Left lung (tissue), 10 donors: ENCODE results near the gene C2orf42. TPM values are rescaled to one million over a fixed set of nuclear protein-coding genes. Genes with fewer than 3 reads are reported as not detected.
A peak's percentile ranks its signal among the peaks of the same experiment; 100 is the strongest.

ENCODE experiments used
- ATAC-seq: fragments of 200-7000 bp; cut with Tn5 transposase; one replicate; pipeline ENCODE4 v1.9.1; 2020; ENCODE audit warnings: moderate library complexity
- DNase-seq, 4 donors: peaks; one replicate each; pipeline ENCODE4 v3.0.0-alpha.2; 2013 to 2020
- H3K27ac ChIP-seq, 2 donors: fragments of 200-600 bp; sonication (generic) in 1 of 2; one replicate each; pipeline versions ENCODE4 v1.5.0 to v1.8.0; 2020 to 2021
- H3K27me3 ChIP-seq, 2 donors: fragments of 200-600 bp; sonication (generic) in 1 of 2; one replicate each; pipeline versions ENCODE4 v1.5.0 to v1.8.0; 2020 to 2021
- H3K36me3 ChIP-seq, 2 donors: fragments of 200-600 bp; sonication (generic) in 1 of 2; one replicate each; pipeline versions ENCODE4 v1.5.0 to v1.8.0; 2020 to 2021
- H3K4me1 ChIP-seq, 2 donors: fragments of 200-600 bp; one replicate each; pipeline ENCODE4 v1.8.0; 2021
- H3K4me3 ChIP-seq, 2 donors: fragments of 200-600 bp; sonication (generic) in 1 of 2; one replicate each; pipeline versions ENCODE4 v1.5.0 to v1.8.0; 2020 to 2021; ENCODE audit warnings: mild to moderate bottlenecking in 1 of 2
- H3K9me3 ChIP-seq, 2 donors: fragments of 200-600 bp; sonication (generic) in 1 of 2; one replicate each; pipeline versions ENCODE4 v1.5.0 to v1.8.0; 2020 to 2021
- CTCF ChIP-seq, 2 donors: fragments of 200-600 bp; sonication (generic) in 1 of 2; IDR thresholded peaks; one replicate each; pipeline versions ENCODE4 v1.5.0 to v1.8.0; 2021; ENCODE audit warnings: antibody characterized with exemption in 2 of 2
- intact Hi-C, 2 donors: fragments of 100-400 bp; cut with DNase I; formaldehyde crosslinking; loops; one replicate each; pipeline versions ENCODE4 v1.11.2 to v1.14.2; 2022
- polyA plus RNA-seq, 6 donors: library from polyadenylated mRNA; unstranded; fragments of 120-200 nt; gene quantifications; one replicate each; pipeline ENCODE4 v1.2.1, GENCODE V29; 2013; ENCODE audit not compliant: insufficient read length in 6 of 6
- total RNA-seq, 2 donors: library from RNA; stranded (reverse); fragmentation: NEBNext Ultra II Directional; extraction: Animal tissue kit (Norgen Biotek cat#: 25700); gene quantifications; one replicate each; pipeline ENCODE4 v1.2.1, GENCODE V29; 2021
- donor health status: DM: no; HTN: yes; CAD: no.
- donor health status: DM: no; HTN: no; CAD: no.

The C2orf42 gene
- total and polyA plus RNA-seq, 8 donors, result 13.7 to 17.6 (median 15.5) TPM

GRCh38 chr2:70126413-70126812, 64.4 kb downstream of the C2orf42 start:
- no peak overlapping the region for H3K4me3 ChIP-seq
- intact Hi-C loops, result no loop called here
- H3K27me3 ChIP-seq, result no peaks in the 10 kb centered on the region
- no peak for TF ChIP-seq CTCF (IDR thresholded peaks at IDR 0.05)
- ATAC-seq (no peak), DNase-seq (no peak)
- H3K27ac ChIP-seq, result no peak overlapping the region
- H3K36me3 ChIP-seq, result no peaks in the 10 kb centered on the region
- no peaks in the 10 kb centered on the region for H3K9me3 ChIP-seq
- peaks cover 6 to 65% of the 10 kb centered on the region in 2 donors for H3K4me1 ChIP-seq

GRCh38 chr2:70125498-70125898, 65.3 kb downstream of the C2orf42 start:
- no peak for ATAC-seq
- H3K36me3 ChIP-seq, result no peaks in the 10 kb centered on the region
- peaks cover 4 to 62% of the 10 kb centered on the region in 2 donors for H3K4me1 ChIP-seq
- no peaks in the 10 kb centered on the region for H3K9me3 ChIP-seq
- no peaks in the 10 kb centered on the region for H3K27me3 ChIP-seq
- peak overlapping the region; percentile 99 to 100 for H3K27ac ChIP-seq
- H3K4me3 ChIP-seq, result peak overlapping the region; percentile 46 to 52
- intact Hi-C loops, result no loop called here
- peak in 1 of 4 donors; percentile 21 for DNase-seq
- no peak for TF ChIP-seq CTCF (IDR thresholded peaks at IDR 0.05)

- intact Hi-C loops, result loop anchor here in 1 of 2 donors (5.0 kb wide), 1 partner anchor 38 kb away; the partner anchor contains the start of gene PCBP1
- no peaks in the 10 kb centered on the region for H3K36me3 ChIP-seq
These were observed 65.8 kb downstream of the C2orf42 start for GRCh38 chr2:70124983-70125480.

GRCh38 chr2:70123829-70124116, 67.0 kb downstream of the C2orf42 start:
- Histone ChIP-seq H3K27ac (peak overlapping the region; percentile 99 to 100), H3K36me3 (no peaks in the 10 kb centered on the region), H3K27me3 (no peaks in the 10 kb centered on the region), H3K4me3 (peak overlapping the region; percentile 46 to 52), H3K9me3 (no peaks in the 10 kb centered on the region), H3K4me1 (peaks cover 4 to 65% of the 10 kb centered on the region in 2 donors)
- intact Hi-C loops, result loop anchor here in 1 of 2 donors (5.0 kb wide), 1 partner anchor 36 kb away; the partner anchor contains the start of gene PCBP1
- no peak for ATAC-seq
- no peak for TF ChIP-seq CTCF (IDR thresholded peaks at IDR 0.05)
- no peak for DNase-seq

More at GRCh38 chr2:70124983-70125480, 65.8 kb downstream of the C2orf42 start:
- no peaks in the 10 kb centered on the region for H3K9me3 ChIP-seq
- H3K4me1 ChIP-seq, result peaks cover 4 to 60% of the 10 kb centered on the region in 2 donors
- H3K4me3 ChIP-seq, result peak overlapping the region; percentile 46 to 52
- ATAC-seq (peak; percentile 64), DNase-seq (peak; percentile 74 to 92 (median 78))
- H3K27ac ChIP-seq, result peak overlapping the region; percentile 99 to 100
- TF ChIP-seq CTCF (IDR thresholded peaks at IDR 0.05), result no peak
- no peaks in the 10 kb centered on the region for H3K27me3 ChIP-seq

- Histone ChIP-seq H3K4me1 (peaks cover 4 to 68% of the 10 kb centered on the region in 2 donors), H3K27me3 (no peaks in the 10 kb centered on the region), H3K36me3 (no peaks in the 10 kb centered on the region), H3K4me3 (peak overlapping the region; percentile 46 to 52), H3K27ac (peak overlapping the region; percentile 99 to 100), H3K9me3 (no peaks in the 10 kb centered on the region)
- ATAC-seq (peak; percentile 48), DNase-seq (peak in 2 of 4 donors; percentile 63 to 70)
- no peak for TF ChIP-seq CTCF (IDR thresholded peaks at IDR 0.05)
- intact Hi-C loops, result loop anchor here in 1 of 2 donors (5.0 kb wide), 1 partner anchor 36 kb away; the partner anchor contains the start of gene PCBP1
These were observed 67.6 kb downstream of the C2orf42 start for GRCh38 chr2:70123051-70123828.
